Measurements from ENCODE around the gene CRKL.

Gene CRKL

DNA sequence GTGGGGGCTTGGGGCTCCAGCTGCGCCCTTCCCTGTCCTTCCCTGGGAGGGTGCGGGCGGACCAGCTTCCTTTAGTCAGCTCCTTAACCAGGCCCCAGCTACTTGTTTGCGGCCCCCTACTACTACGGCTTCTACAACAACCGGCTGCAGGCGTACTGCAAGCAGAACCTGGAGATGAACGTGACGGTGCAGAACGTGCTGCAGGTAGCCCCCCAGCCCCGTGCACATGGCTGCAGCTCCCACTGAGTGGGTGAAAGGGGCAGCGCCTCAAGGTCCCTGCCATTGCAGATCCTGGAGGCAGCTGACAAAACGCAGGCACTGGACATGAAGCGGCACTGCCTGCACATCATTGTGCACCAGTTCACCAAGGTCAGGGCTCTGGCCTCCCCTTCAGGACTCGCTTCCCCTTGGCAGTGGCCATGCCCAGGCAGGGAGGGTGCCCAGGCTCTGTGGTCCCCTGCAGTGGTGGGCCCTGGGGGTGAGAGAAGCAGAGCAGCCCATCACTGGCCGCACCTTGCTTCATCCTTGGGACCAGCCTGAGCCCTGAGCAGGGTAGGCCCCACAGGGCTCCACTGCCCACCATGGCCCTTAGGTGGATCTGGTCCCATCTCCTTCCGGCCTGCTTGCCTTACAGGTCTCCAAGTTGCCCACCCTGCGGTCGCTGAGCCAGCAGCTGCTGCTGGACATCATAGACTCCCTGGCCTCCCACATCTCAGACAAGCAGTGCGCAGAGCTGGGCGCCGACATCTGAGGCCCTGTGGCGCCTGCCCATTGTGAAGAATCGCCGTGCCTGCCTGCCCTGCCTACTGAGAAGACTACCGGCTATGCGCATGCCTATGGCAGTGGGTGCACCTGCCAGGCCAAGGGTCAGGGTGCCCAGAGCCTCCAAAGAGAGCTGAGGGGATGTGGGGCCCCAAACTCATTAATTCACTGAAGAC, 79.7 kb downstream of the CRKL start:
- no peak for DNase-seq (ENCODE audit: low read depth in 3 of 3)

DNA sequence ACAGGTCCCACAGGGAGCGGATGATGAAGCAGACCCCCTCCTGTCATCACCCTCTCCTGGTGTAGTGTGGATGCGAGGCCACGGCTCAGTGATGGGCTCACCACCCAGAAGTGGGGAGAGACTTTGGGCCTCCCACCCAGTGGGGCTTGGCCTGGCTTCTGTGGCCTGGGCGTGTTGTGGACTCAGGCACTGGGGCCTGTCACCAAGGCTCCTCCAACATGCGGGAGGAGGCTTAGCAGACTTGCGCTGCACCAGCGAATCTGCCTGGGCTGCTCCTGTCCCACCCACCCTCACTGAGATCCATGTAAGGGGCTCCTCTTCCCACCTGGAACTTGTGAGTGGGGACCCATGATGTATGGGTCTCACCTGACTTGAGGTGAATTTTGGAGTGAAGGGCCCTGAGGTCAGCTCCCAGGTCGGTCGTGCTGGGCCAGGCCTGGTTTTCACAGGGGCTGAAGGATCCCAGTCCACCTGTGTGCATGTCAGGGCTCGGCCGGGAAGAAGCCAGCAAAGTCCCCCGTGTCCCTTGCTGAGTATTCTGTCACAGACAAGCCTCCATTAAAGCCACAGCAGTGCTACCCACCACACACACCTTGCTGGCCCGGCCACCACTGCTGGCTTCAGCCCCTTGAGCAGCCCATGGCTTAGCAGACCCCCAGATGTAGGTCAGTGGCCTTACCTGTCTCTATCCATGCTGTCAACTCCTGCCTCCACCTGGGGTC, 80.5 kb downstream of the CRKL start:
- DNase-seq (ENCODE audit: low read depth in 3 of 3), result no peak

DNA sequence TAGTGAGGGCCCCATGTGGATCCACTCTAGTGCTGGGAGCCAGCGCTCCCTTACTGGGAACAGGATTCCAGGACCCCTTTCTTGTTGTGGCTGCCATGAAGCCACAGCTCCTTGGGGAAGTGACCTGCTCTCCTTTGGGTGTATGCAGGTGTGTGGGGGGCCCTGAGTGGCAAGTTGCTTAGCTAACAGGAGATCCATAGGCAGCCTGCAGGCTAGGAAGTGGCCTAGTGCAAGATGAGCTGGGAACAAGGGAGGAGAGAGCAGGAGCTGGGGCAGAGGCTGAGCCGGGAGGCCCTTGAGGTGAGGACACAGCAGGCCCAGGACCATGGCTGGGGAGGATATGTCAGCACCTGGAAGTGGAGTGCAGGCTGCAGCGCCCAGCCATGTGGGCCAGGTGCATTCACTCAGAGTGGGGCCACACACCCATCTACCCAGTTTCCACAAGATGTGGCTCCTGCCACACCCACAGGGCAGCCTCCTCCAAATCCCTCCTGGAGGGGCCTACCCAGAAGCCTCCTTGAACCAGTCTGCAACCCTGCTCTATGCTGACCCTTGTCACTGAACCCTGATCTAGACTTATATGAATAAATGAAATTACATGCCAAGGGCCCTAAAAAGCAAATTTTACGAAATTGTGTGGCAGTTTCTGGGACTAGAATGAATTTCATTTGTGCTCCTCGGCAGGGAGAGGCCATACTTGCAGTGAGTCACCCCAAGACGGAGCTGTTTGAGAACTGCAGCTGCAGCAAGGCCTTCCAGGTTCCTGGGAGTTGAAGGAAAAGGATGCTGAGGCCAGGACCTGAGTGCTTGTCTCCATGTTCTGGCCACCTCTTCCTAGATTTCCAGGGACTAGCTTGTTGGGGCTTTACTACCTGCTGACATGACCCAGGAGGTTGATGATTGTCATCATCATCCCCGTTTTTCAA, 81.5 kb downstream of the CRKL start:
- DNase-seq (ENCODE audit: low read depth in 3 of 3), result no peak

DNA sequence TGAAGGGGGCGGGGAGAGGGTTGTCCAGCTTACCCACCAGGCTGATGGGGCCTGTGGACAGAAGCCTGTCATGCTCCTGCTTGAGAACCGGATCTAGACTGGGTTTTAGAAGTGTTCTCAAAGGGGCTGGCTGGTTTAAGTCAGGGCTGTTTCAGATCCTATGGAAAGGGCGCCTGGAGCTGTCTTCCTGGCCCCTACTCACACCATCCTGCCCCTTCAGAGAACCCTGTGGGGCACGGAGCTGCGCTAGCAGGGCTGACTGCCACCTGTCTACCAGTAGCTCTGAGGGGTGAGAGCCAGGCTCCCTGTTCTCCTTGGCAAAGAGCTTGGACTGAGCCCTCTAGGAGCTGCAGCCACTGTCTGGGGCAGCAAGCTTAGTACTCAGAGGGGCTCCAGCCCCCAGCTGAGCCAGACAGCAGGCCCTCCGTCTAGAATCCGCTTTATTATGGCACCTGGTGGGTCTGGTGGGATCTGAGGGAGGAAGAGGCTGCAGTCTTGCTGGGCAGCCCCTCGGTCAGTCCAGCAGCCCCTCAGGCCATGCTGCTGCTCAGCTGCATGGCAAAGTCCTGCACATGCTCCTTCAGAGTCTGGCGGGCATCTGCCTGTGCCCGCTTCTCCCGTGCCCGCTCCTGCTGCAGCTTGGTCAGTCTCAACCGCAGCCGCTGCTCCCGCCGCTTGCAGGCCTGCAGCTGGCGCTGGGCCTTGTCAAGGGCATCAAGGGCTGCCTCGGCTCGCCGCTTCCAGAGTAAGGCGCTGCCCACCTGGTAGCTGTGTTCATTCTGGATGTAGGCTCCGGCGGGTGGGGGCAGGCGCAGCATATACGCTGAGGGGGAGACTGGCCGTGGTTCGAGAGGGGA, 82.4 kb downstream of the CRKL start:
- no peak for DNase-seq (ENCODE audit: low read depth in 3 of 3)

DNA sequence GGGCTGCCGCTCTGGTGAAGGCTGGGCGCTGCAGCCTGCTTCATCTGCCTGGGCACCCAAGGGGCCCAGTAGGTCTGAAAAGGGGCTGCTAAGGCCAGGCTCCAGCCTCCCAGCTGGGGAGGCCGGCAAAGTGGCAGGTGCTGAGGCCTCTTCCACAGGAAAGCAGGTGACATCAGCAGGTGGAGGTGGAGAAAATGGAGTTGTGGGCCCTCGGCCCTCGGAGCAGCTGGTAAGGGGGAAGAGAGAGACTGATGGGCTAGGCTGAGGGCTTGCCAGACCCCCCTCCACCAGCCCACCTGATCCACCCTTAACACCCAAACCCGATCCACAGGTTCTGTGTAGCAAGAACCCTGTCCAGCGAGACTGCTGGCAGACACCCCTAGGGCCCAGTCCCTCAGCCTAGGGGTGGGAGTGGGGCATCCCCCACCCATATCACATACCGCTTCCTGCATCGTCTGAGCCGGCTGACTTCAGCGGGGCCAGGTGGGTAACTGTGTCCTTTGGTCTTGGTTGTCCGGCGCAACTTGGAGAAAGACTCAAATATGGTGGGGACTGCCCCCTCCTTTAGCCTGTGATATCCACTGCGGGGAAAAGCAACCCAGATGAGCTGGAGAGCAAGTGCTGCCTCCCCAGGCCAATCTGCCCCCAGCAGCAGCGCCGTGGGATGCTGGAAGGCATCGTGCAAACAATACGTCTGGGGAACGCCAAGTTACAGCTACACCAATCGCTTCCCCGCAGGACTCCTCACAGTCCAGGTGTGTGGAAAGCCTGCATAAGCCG, 83.2 kb downstream of the CRKL start:
- no peak for DNase-seq (ENCODE audit: low read depth in 3 of 3)

DNA sequence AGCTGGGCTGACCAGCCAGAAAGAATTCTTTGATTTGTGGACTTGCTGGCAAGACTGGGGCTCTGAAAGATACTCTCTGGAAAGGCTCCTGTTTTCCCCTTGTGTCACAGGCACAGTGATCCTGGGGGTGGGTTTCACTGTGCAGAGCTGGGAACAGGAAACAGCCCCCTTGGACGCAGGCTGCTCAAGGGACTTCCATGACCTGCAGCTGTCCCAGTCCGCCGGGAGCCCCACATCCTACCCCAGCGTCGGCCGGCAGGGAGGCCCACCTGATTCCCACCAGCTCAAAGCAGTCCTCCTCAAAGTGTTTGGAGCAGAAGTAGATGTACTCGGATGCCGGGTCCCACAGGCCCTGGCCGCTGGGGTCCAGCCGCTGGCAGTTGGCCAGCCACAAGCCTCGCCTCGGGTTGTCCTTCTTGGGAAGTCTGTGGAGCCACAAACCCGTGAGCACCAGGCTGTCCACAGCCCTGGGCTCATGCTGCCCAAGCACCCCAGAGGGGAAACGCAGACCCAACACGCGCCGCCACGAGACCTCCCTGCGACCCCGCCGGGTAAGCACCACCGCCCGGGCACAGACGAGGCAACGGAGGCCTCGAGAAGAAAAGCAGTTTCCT, 83.9 kb downstream of the CRKL start:
- no peak for DNase-seq (ENCODE audit: low read depth in 3 of 3)

DNA sequence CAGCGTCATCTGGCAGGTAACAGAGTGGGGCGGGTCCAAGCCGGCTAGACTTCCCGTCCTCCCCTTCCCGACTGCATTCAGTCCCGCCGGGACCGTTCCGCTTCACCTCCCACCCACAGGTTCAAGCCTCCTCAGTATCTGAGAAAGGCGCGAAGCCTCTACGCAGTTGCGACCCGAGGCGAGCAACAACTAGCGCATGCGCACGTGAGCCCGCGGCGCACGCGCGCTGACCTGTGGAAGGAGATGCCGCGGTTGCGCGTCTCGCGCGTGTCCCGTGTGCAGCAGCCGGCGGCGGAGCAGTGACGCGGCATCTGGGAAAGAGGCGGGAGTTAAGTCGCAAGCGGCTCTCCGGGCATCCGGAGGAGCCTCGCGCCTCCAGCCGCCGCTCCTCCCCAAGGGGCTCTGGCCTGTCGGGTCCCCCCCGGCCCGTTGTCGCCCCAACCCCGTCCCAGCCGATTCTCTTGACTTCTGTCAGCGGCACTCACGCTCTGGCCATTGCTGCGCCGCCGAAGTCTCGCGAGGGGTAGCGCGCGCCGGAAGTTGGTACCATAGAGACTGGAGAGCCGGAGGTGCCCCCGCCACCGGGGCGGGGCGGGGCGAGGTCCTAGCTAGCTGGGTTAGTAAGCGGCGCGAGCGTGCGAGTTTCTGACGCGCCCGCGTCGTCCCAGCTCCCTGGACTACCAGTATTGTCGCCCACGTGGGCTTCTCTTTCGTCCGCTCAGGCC, 84.6 kb downstream of the CRKL start, which contains the start of gene THAP7:
THAP7 (minus strand) TSS at position 518 of the 725 bp plus-strand sequence; CDS start at position 311, 207 bp downstream.
- peak; percentile 94 to 96 (median 95) for DNase-seq (ENCODE audit: low read depth in 3 of 3)
